Spleen (tissue), 11 donors: Measurements from ENCODE around the gene KLHL26. TPM values are rescaled to one million over a fixed set of nuclear protein-coding genes. Genes with fewer than 3 reads are reported as not detected.

ENCODE experiments used
- DNase-seq: peaks from one replicate; pipeline ENCODE4 v3.0.0-alpha.2; 2020
- H3K27ac ChIP-seq, 8 donors: fragments of 200-600 bp; sonication (generic) in 7 of 8; 1 replicate in 4 of 8; 2 replicates in 4 of 8; pipeline versions ENCODE4 v1.5.0 to v1.8.0; 2016 to 2021; ENCODE audit warnings: inconsistent platforms in 4 of 8, mild to moderate bottlenecking in 4 of 8, moderate library complexity in 1 of 8
- H3K27me3 ChIP-seq, 7 donors: fragments of 200-600 bp; sonication (generic) in 6 of 7; replicated peaks in 1 of 7; 1 replicate in 4 of 7; 2 replicates in 3 of 7; pipeline versions ENCODE4 v1.5.0 to v1.8.0; 2016 to 2021; ENCODE audit warnings: inconsistent platforms in 3 of 7, mild to moderate bottlenecking in 1 of 7
- H3K36me3 ChIP-seq, 6 donors: fragments of 200-600 bp; sonication (generic) in 5 of 6; 1 replicate in 4 of 6; 2 replicates in 2 of 6; pipeline versions ENCODE4 v1.5.0 to v1.8.0; 2016 to 2021; ENCODE audit warnings: inconsistent platforms in 2 of 6
- H3K4me1 ChIP-seq, 6 donors: fragments of 200-600 bp; sonication (generic) in 5 of 6; 1 replicate in 3 of 6; 2 replicates in 3 of 6; pipeline versions ENCODE4 v1.5.0 to v1.8.0; 2016 to 2021; ENCODE audit warnings: inconsistent platforms in 3 of 6
- H3K4me3 ChIP-seq, 8 donors: fragments of 200-600 bp; sonication (generic) in 7 of 8; 1 replicate in 4 of 8; 2 replicates in 4 of 8; pipeline versions ENCODE4 v1.5.0 to v1.8.0; 2016 to 2021; ENCODE audit warnings: inconsistent platforms in 4 of 8, mild to moderate bottlenecking in 4 of 8, moderate library complexity in 2 of 8
- H3K9me3 ChIP-seq, 8 donors: fragments of 200-600 bp; sonication (generic) in 7 of 8; 1 replicate in 4 of 8; 2 replicates in 4 of 8; pipeline versions ENCODE4 v1.5.0 to v1.8.0; 2016 to 2021; ENCODE audit warnings: inconsistent platforms in 4 of 8
- CTCF ChIP-seq, 11 experiments: fragments of 200-600 bp in 7 of 11; fragments of 450-650 bp in 4 of 11; sonication (generic) in 4 of 11; IDR thresholded peaks in 8 of 11; conservative IDR thresholded peaks in 3 of 11; 1 replicate in 7 of 11; 2 replicates in 4 of 11; pipeline versions ENCODE4 v1.4.0 to v1.8.0; 2016 to 2021; ENCODE audit warnings: antibody characterized with exemption in 11 of 11, inconsistent platforms in 4 of 11, mild to moderate bottlenecking in 1 of 11
- POLR2A ChIP-seq, 3 donors: fragments of 450-650 bp; IDR thresholded peaks; one replicate each; pipeline ENCODE4 v1.5.1; 2017; ENCODE audit warnings: antibody characterized with exemption in 3 of 3, mild to moderate bottlenecking in 1 of 3
- POLR2AphosphoS5 ChIP-seq, 3 donors: sonication (generic); formaldehyde crosslinking; IDR thresholded peaks; one replicate each; pipeline ENCODE4 v1.5.1; 2017; ENCODE audit warnings: antibody characterized with exemption in 3 of 3
- WGBS, 5 donors: extraction: QIAGEN DNeasy Blood & Tissue Kit in 3 of 5; methylation state at CpG; one replicate each; pipeline versions ENCODE4 v1.1.5 to v1.1.7; 2013 to 2018; 5-methylcytosine and 5-hydroxymethylcytosine counted together
- intact Hi-C: fragments of 100-400 bp; cut with DNase I; formaldehyde crosslinking; loops from one replicate; pipeline ENCODE4 v1.15.0; 2023; ENCODE audit warnings: low total_unique reads
- polyA plus RNA-seq, 3 donors: library from polyadenylated mRNA; stranded (reverse); fragments of 200-250 nt; gene quantifications; one replicate each; pipeline ENCODE4 v1.2.1, GENCODE V29; 2013
- total RNA-seq, 7 donors: library from RNA; depleted of rRNA in 3 of 7; stranded (reverse); fragments of >200 nt in 3 of 7; fragmentation: NEBNext Ultra II Directional in 4 of 7; extraction: Animal tissue kit (Norgen Biotek cat#: 25700) in 4 of 7; gene quantifications; one replicate each; pipeline versions ENCODE4 v1.1.0 to v1.2.1, GENCODE V29; 2016 to 2021
- donor health status: healthy with polysubstance abuse.
- donor health status: DM: no; HTN: no; CAD: no; lungs with moderate emphysema.
- donor health status: DM: no; HTN: no; CAD: no.
- donor health status: Bipolar disorder and iron deficiency.
- donor health status: healthy.
- donor health status: DM: no; HTN: no; CAD: no.
- donor health status: DM: yes; HTN: yes; CAD: no.

Gene KLHL26
- total and polyA plus RNA-seq, 10 donors, result 1.7 to 23.1 (median 7.2) TPM

GRCh38 chr19:18651300-18651699 lies 14.5 kb downstream of the KLHL26 start:
- no peak for DNase-seq
- TF ChIP-seq POLR2A (IDR thresholded peaks at IDR 0.05) (no peak), POLR2AphosphoS5 (IDR thresholded peaks at IDR 0.05) (no peak), CTCF (IDR thresholded peaks at IDR 0.05 in 8 of 11, conservative IDR thresholded peaks at IDR 0.05 in 3 of 11) (no peak)
- Histone ChIP-seq H3K4me3 (no peak overlapping the region), H3K27ac (peak overlapping the region in 5 of 8 donors; percentile 74 to 84 (median 79)), H3K27me3 (no peaks in the 10 kb centered on the region), H3K36me3 (no peaks in the 10 kb centered on the region), H3K4me1 (peaks cover 21 to 58% (median 46%) of the 10 kb centered on the region in 6 donors), H3K9me3 (no peaks in the 10 kb centered on the region)
- intact Hi-C loops, result no loop called here
- 63 to 100% (median 92%) methylated on average over 1 of the region's 1 CpG for WGBS, 5 donors

GRCh38 chr19:18651733-18652132 lies 14.9 kb downstream of the KLHL26 start:
- peaks cover 24 to 62% (median 50%) of the 10 kb centered on the region in 6 donors for H3K4me1 ChIP-seq
- no peak for DNase-seq
- 85 to 94% (median 90%) methylated on average over 4 to 6 of the region's 6 CpGs for WGBS, 5 donors
- no peak overlapping the region for H3K4me3 ChIP-seq
- no peaks in the 10 kb centered on the region for H3K9me3 ChIP-seq
- H3K27ac ChIP-seq, result peak overlapping the region in 1 of 8 donors; percentile 79
- TF ChIP-seq CTCF (IDR thresholded peaks at IDR 0.05 in 8 of 11, conservative IDR thresholded peaks at IDR 0.05 in 3 of 11) (no peak), POLR2AphosphoS5 (IDR thresholded peaks at IDR 0.05) (no peak), POLR2A (IDR thresholded peaks at IDR 0.05) (no peak)
- H3K27me3 ChIP-seq, result no peaks in the 10 kb centered on the region
- intact Hi-C loops, result no loop called here
- no peaks in the 10 kb centered on the region for H3K36me3 ChIP-seq

- TF ChIP-seq POLR2AphosphoS5 (IDR thresholded peaks at IDR 0.05), result no peak
- no peak for TF ChIP-seq POLR2A (IDR thresholded peaks at IDR 0.05)
- TF ChIP-seq CTCF (IDR thresholded peaks at IDR 0.05 in 8 of 11, conservative IDR thresholded peaks at IDR 0.05 in 3 of 11), result no peak
- intact Hi-C loops, result no loop called here
Observed at GRCh38 chr19:18653853-18654252, 17.0 kb downstream of the KLHL26 start.

GRCh38 chr19:18654469-18654868 lies 17.6 kb downstream of the KLHL26 start:
- H3K36me3 ChIP-seq, result no peaks in the 10 kb centered on the region
- TF ChIP-seq POLR2A (IDR thresholded peaks at IDR 0.05), result no peak
- TF ChIP-seq POLR2AphosphoS5 (IDR thresholded peaks at IDR 0.05), result no peak
- no peak for TF ChIP-seq CTCF (IDR thresholded peaks at IDR 0.05 in 8 of 11, conservative IDR thresholded peaks at IDR 0.05 in 3 of 11)
- intact Hi-C loops, result no loop called here
- DNase-seq, result no peak
- H3K4me3 ChIP-seq, result no peak overlapping the region
- H3K4me1 ChIP-seq, result peaks cover 17 to 69% (median 52%) of the 10 kb centered on the region in 6 donors
- no peaks in the 10 kb centered on the region for H3K9me3 ChIP-seq
- 92 to 97% (median 96%) methylated on average over 7 of the region's 7 CpGs for WGBS, 5 donors
- no peak overlapping the region for H3K27ac ChIP-seq
- H3K27me3 ChIP-seq, result no peaks in the 10 kb centered on the region

More at GRCh38 chr19:18653853-18654252, 17.0 kb downstream of the KLHL26 start:
- 92 to 100% (median 98%) methylated on average over 1 of the region's 1 CpG for WGBS, 5 donors
- DNase-seq, result no peak
- H3K27me3 ChIP-seq, result no peaks in the 10 kb centered on the region
- no peak overlapping the region for H3K4me3 ChIP-seq
- H3K36me3 ChIP-seq, result no peaks in the 10 kb centered on the region
- H3K4me1 ChIP-seq, result peaks cover 18 to 69% (median 52%) of the 10 kb centered on the region in 6 donors
- H3K27ac ChIP-seq, result no peak overlapping the region
- no peaks in the 10 kb centered on the region for H3K9me3 ChIP-seq
